ENCODE data around the gene BAK1.

DNA sequence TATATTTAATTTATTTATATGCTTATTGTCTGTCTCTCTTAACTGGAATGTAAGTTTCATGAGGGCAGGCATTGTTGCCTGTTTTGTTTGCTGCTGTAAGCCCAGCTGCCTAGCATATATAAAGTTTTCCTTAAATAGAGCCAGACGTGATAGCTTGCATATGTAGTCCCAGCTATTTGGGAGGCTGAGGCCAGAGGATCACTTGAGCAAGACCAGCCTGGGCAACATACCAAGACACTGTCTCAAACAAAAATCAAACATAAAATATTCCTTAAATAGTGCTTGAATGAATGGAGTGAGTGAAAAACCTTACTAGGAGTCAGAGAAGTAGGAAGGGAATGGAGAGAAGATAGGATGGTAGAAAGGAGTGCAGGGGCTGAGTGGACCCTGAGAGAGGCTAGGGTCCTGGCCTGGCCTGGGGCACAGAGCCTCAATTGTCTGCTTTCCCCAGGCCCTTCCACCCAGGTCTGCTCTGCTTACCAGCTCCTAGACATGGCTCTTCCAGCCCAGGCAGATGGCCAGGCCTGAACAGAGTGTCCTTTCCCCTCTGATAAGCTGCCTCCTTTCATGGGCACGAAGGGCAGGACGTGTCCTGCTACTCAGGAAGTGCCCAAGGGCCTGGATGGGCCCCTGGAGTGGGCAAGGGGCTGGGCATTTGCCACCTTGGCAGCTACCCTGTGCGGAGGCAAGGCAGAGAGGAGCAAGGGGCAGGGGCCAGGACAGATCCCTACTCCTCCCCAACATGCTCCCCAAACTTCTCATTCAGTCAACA lies 17.7 kb upstream of the BAK1 start:
- no peak for TF ChIP-seq CTCF (IDR thresholded peaks at IDR 0.05; ENCODE audit: insufficient read depth, low read depth, low read length)
- no peak for TF ChIP-seq EZH2 (IDR thresholded peaks at IDR 0.05; ENCODE audit: insufficient read depth, low read length)
